Prostate gland (tissue), 2 donors: ENCODE results near the gene IGLL1. TPM values are rescaled to one million over a fixed set of nuclear protein-coding genes. Genes with fewer than 3 reads are reported as not detected.

ENCODE experiments used
- DNase-seq: peaks from one replicate; pipeline ENCODE4 v3.0.0-alpha.2; 2019; ENCODE audit warnings: low spot score
- H3K27ac ChIP-seq, 2 donors: fragments of 200-600 bp; sonication (generic); 2 replicates each; pipeline ENCODE4 v1.5.1; 2017 to 2019
- H3K27me3 ChIP-seq: fragments of 200-600 bp; sonication (generic); replicated peaks from 2 replicates; pipeline ENCODE4 v1.5.1; 2019; ENCODE audit not compliant: insufficient read depth
- H3K36me3 ChIP-seq, 2 donors: fragments of 200-600 bp; sonication (generic); 1 replicate in 1 of 2; 2 replicates in 1 of 2; pipeline versions ENCODE4 v1.5.1 to v1.8.1; 2017 to 2019
- H3K4me1 ChIP-seq: fragments of 200-600 bp; sonication (generic); replicated peaks from 2 replicates; pipeline ENCODE4 v1.5.1; 2019
- H3K4me3 ChIP-seq, 2 donors: fragments of 200-600 bp; sonication (generic); 2 replicates each; pipeline ENCODE4 v1.5.1; 2017 to 2019
- H3K9me3 ChIP-seq: fragments of 200-600 bp; sonication (generic); 2 replicates; pipeline ENCODE4 v1.5.1; 2017
- CTCF ChIP-seq, 4 experiments: fragments of 200-600 bp in 2 of 4; fragments of 450-650 bp in 2 of 4; sonication (generic) in 2 of 4; IDR thresholded peaks; 1 replicate in 3 of 4; 2 replicates in 1 of 4; pipeline ENCODE4 v1.5.1; 2016 to 2019; ENCODE audit warnings: antibody characterized with exemption in 4 of 4, mild to moderate bottlenecking in 2 of 4, moderate library complexity in 2 of 4
- POLR2A ChIP-seq: fragments of 450-650 bp; IDR thresholded peaks from one replicate; pipeline ENCODE4 v1.6.1; 2016; ENCODE audit warnings: antibody characterized with exemption, mild to moderate bottlenecking
- POLR2AphosphoS5 ChIP-seq: sonication (generic); formaldehyde crosslinking; IDR thresholded peaks from one replicate; pipeline ENCODE4 v1.6.1; 2017; ENCODE audit warnings: antibody characterized with exemption
- WGBS: methylation state at CpG from one replicate; pipeline ENCODE4 v1.1.5; 2018; 5-methylcytosine and 5-hydroxymethylcytosine counted together
- intact Hi-C: fragments of 100-400 bp; cut with DNase I; formaldehyde crosslinking; loops from one replicate; pipeline ENCODE4 v1.14.2; 2022
- total RNA-seq, 2 donors: library from RNA; depleted of rRNA; stranded (reverse); fragments of >200 nt; gene quantifications; one replicate each; pipeline ENCODE4 v1.1.0, GENCODE V29; 2016

Gene IGLL1
- total RNA-seq, 2 donors from 2014 or later, result 0.85 TPM; not detected in 1

- no peaks in the 10 kb centered on the region for H3K9me3 ChIP-seq
- TF ChIP-seq POLR2A (no peak), POLR2AphosphoS5 (no peak), CTCF (IDR thresholded peaks at IDR 0.05) (no peak)
- DNase-seq, result no peak
- intact Hi-C loops, result no loop called here
- 84% methylated on average over 21 of the region's 21 CpGs for WGBS
- H3K27ac ChIP-seq, result no peak overlapping the region
- H3K4me3 ChIP-seq, result no peak overlapping the region
- H3K4me1 ChIP-seq, result no peaks in the 10 kb centered on the region
- H3K27me3 ChIP-seq, result no peaks in the 10 kb centered on the region
- H3K36me3 ChIP-seq, result no peaks in the 10 kb centered on the region
Observed at GRCh38 chr22:23553924-23554870, 25.9 kb downstream of the IGLL1 start.

GRCh38 chr22:23553438-23553837, 26.7 kb downstream of the IGLL1 start:
- DNase-seq, result no peak
- intact Hi-C loops, result no loop called here
- Histone ChIP-seq H3K4me3 (no peak overlapping the region), H3K4me1 (no peaks in the 10 kb centered on the region), H3K27ac (no peak overlapping the region), H3K9me3 (no peaks in the 10 kb centered on the region), H3K27me3 (no peaks in the 10 kb centered on the region), H3K36me3 (no peaks in the 10 kb centered on the region)
- TF ChIP-seq POLR2A (no peak), CTCF (IDR thresholded peaks at IDR 0.05) (no peak), POLR2AphosphoS5 (no peak)
- WGBS, result 60% methylated on average over 4 of the region's 5 CpGs

- H3K36me3 ChIP-seq, result no peaks in the 10 kb centered on the region
- H3K27me3 ChIP-seq, result no peaks in the 10 kb centered on the region
- H3K27ac ChIP-seq, result no peak overlapping the region
- DNase-seq, result no peak
- H3K4me1 ChIP-seq, result no peaks in the 10 kb centered on the region
- no peak for TF ChIP-seq CTCF (IDR thresholded peaks at IDR 0.05)
- TF ChIP-seq POLR2AphosphoS5, result no peak
- TF ChIP-seq POLR2A, result no peak
- H3K4me3 ChIP-seq, result no peak overlapping the region
- no peaks in the 10 kb centered on the region for H3K9me3 ChIP-seq
- intact Hi-C loops, result no loop called here
Observed at GRCh38 chr22:23552573-23552972, 27.5 kb downstream of the IGLL1 start.

DNA sequence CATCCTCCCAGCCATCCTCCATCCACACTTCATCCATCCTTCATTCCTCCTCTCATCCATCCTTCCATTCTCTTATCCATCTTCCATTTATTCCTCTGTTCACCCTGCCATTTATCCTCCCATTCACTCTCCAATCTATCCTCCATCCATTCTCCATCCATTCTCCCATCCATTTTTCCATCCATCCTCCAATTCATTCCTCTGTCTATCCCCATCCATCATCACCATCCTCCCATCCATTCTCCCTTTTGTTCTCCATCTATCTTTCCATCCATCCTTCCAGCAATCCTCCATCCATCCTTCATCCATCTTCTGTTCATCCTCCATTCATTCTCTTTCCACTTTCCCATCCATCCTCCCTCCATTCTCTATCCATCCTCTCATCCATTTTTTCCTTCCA, 28.7 kb downstream of the IGLL1 start:
- Histone ChIP-seq H3K27me3 (no peaks in the 10 kb centered on the region), H3K9me3 (no peaks in the 10 kb centered on the region), H3K4me1 (no peaks in the 10 kb centered on the region), H3K27ac (no peak overlapping the region), H3K4me3 (no peak overlapping the region), H3K36me3 (no peaks in the 10 kb centered on the region)
- no peak for TF ChIP-seq CTCF (IDR thresholded peaks at IDR 0.05)
- no peak for TF ChIP-seq POLR2A
- TF ChIP-seq POLR2AphosphoS5, result no peak
- no peak for DNase-seq
- intact Hi-C loops, result no loop called here
